ENCODE measurements around the gene NOXO1.

DNA sequence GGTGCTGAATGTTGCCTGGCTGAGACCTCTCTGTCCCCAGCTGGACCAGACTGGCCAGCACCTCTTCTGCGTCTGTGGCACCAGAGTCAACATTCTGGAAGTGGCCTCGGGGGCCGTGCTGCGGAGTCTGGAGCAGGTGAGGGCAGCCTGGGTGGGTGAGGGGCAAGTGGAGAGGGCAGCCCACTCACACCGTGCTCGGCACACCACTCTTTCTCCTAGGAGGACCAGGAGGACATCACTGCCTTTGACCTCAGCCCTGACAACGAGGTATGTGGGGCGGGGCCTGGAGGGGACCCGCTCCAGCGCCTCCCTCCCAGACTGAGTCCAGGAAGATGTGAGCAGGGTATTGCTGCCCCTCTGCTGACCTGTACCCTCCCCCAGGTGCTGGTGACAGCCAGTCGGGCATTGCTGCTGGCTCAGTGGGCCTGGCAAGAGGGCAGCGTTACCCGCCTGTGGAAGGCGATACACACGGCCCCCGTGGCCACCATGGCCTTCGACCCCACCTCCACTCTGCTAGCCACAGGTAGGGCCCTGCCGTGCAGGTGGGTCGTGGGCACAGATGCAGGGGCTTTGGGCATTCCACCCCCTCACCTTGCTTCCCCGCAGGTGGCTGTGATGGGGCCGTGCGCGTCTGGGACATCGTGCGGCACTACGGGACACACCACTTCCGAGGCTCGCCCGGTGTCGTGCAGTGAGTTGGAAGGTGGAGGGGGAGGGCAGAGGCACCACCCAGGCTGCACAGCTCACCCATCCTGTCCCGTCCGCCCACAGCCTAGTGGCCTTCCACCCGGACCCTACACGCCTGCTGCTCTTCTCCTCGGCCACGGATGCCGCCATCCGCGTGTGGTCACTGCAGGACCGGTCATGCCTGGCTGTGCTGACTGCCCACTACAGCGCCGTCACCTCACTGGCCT, 6.9 kb downstream of the NOXO1 start:
- TF ChIP-seq CBX8 (IDR thresholded peaks at IDR 0.05; ENCODE audit: borderline replicate concordance, extremely low read depth, low read depth, low read length, poor library complexity, severe bottlenecking) (no peak), HNRNPH1 (optimal IDR thresholded peaks at IDR 0.05; ENCODE audit: low read depth, low read length) (no peak), POLR2AphosphoS5 (IDR thresholded peaks at IDR 0.05; ENCODE audit: control insufficient read depth, insufficient read depth, low read depth, low read length) (no peak), TFE3 (CRISPR knock-in tag; IDR thresholded peaks at IDR 0.05) (no peak), DDX20 (tag; IDR thresholded peaks at IDR 0.05; ENCODE audit: low read depth) (no peak), SIN3A (IDR thresholded peaks at IDR 0.05; ENCODE audit: borderline replicate concordance in 2 of 2, control insufficient read depth in 1 of 2, low read depth in 2 of 2, low read length in 2 of 2) (no peak), ELF1 (tag; IDR thresholded peaks at IDR 0.05) (no peak), POLR3G (IDR thresholded peaks at IDR 0.05; ENCODE audit: extremely low read depth, insufficient read length, insufficient replicate concordance) (no peak)
- TF ChIP-seq, protein P1, sequence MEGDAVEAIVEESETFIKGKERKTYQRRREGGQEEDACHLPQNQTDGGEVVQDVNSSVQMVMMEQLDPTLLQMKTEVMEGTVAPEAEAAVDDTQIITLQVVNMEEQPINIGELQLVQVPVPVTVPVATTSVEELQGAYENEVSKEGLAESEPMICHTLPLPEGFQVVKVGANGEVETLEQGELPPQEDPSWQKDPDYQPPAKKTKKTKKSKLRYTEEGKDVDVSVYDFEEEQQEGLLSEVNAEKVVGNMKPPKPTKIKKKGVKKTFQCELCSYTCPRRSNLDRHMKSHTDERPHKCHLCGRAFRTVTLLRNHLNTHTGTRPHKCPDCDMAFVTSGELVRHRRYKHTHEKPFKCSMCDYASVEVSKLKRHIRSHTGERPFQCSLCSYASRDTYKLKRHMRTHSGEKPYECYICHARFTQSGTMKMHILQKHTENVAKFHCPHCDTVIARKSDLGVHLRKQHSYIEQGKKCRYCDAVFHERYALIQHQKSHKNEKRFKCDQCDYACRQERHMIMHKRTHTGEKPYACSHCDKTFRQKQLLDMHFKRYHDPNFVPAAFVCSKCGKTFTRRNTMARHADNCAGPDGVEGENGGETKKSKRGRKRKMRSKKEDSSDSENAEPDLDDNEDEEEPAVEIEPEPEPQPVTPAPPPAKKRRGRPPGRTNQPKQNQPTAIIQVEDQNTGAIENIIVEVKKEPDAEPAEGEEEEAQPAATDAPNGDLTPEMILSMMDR (IDR thresholded peaks at IDR 0.05 in 2 of 3, conservative IDR thresholded peaks at IDR 0.05 in 1 of 3; ENCODE audit: insufficient read depth in 2 of 3, low read depth in 1 of 3, low read length in 3 of 3): no peak
- TF ChIP-seq, protein P2, sequence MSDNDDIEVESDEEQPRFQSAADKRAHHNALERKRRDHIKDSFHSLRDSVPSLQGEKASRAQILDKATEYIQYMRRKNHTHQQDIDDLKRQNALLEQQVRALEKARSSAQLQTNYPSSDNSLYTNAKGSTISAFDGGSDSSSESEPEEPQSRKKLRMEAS (CRISPR knock-in tag; IDR thresholded peaks at IDR 0.05): no peak

Data from K562 (cell line).